Measurements from ENCODE around the gene PIP5K1B.
A peak's percentile ranks its signal among the peaks of the same experiment; 100 is the strongest.

Gene PIP5K1B

DNA sequence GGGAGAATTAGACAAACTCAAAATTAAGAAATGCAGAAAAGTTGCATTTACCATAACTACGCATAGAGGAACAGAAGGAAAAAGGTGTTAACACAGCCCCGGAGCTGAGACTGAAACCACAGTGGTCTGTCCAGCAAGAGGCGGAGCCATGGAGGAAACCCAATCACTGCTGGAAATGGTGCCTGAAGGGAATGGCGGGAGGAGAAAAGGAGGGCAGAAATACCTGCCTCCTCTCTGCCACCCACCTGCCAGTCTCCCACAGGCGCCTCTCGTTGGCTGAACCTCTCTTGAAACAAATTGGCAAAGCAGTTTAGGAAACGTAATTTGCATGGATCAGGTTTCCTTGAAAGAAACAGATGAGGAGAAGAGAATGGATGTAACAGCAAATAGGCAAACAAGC is 318.6 kb downstream of the PIP5K1B start:
- DNase-seq (ENCODE audit: low read depth in 1 of 2, low spot score in 1 of 2), result peak; percentile 37 to 84
- in situ Hi-C loops (cut with HindIII; ENCODE audit: low pct_unique_long_range_greater_than_20kb, low sequenced_read_pairs), result no loop called here
- no peak for TF ChIP-seq JUND (IDR thresholded peaks at IDR 0.05; ENCODE audit: low read depth)

DNA sequence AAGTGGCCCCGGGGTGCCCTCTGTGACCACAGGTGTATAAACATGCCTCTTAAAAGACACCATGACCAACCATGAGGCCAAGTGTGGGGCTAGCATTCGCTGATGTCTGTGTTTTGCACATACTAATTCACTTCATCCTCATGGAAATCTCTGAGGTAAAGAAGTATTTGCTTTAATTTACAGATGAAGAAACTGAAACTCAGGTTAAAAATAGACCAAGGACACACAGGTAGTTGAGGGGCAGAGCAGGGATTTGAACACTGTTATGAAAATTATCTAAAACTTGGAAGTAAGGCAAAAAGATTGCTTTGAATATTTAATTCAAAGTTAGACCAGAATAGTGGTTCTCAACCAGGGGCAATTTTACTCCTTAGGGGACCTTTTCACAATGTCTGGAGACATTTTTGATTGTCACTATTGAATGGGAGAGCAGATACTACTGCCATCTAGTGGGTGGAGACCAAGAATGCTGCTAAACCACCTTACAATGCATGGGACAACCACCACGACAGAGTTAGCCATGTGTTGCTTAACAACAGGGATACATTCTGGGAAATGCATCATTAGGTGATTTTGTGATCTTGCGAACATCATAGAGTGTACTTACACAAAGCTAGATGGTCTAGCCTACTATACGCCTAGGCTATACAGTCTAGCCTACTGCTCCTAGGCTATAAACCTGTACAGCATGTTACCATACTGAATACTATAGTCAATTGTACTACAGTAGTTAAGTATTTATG is 322.5 kb downstream of the PIP5K1B start:
- no peak for TF ChIP-seq JUND (IDR thresholded peaks at IDR 0.05; ENCODE audit: low read depth)
- in situ Hi-C loops (cut with HindIII; ENCODE audit: low pct_unique_long_range_greater_than_20kb, low sequenced_read_pairs), result no loop called here
- peak; percentile 31 to 68 for DNase-seq (ENCODE audit: low read depth in 1 of 2, low spot score in 1 of 2)

GRCh38 chr9:69028754-69029153 is 323.7 kb downstream of the PIP5K1B start:
- DNase-seq (ENCODE audit: low read depth in 1 of 2, low spot score in 1 of 2), result no peak
- TF ChIP-seq JUND (IDR thresholded peaks at IDR 0.05; ENCODE audit: low read depth), result no peak
- in situ Hi-C loops (cut with HindIII; ENCODE audit: low pct_unique_long_range_greater_than_20kb, low sequenced_read_pairs), result no loop called here

GRCh38 chr9:69029535-69029934 is 324.5 kb downstream of the PIP5K1B start:
- in situ Hi-C loops (cut with HindIII; ENCODE audit: low pct_unique_long_range_greater_than_20kb, low sequenced_read_pairs), result no loop called here
- no peak for TF ChIP-seq JUND (IDR thresholded peaks at IDR 0.05; ENCODE audit: low read depth)
- no peak for DNase-seq (ENCODE audit: low read depth in 1 of 2, low spot score in 1 of 2)

DNA sequence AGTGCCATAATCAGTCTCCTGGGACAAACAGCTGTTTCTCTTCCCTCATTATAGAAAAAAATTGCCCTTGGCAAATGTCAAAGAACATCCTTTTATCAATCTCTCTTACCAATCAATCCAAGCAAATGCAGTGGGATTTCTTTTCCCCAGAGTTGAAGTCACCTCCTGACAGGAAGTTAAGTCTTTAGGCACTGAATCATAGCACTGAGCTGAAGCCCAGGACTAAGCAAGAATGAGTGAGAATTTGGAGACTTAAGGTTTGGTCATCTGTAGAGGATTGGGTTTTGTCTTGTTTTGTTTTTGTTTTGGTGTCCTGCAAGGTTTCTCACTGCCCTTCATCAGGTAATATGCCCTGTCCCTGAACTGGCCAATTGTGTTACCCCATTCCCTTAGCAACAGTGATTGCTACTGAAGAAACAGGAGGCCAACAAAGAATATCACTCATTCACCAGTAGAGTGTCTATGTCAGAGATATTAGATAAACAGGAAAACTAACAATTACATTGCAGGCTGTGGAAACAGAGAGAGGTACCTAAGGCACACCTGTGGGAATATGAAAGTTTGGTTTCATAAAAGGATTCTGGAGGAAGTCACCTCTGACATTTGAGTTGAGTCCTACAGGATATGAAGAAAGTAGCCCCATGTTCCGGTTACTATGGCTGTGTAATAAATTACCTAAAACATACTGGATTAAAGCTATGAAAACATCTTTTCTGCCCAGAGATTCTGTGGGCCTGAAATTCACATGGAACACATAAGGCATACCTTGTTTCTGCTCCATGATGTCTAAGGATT is 326.0 kb downstream of the PIP5K1B start:
- no peak for TF ChIP-seq JUND (IDR thresholded peaks at IDR 0.05; ENCODE audit: low read depth)
- DNase-seq (ENCODE audit: low read depth in 1 of 2, low spot score in 1 of 2), result no peak
- in situ Hi-C loops (cut with HindIII; ENCODE audit: low pct_unique_long_range_greater_than_20kb, low sequenced_read_pairs), result no loop called here

- peak in 1 of 2 experiments; percentile 16 for DNase-seq (ENCODE audit: low read depth in 1 of 2, low spot score in 1 of 2)
- in situ Hi-C loops (cut with HindIII; ENCODE audit: low pct_unique_long_range_greater_than_20kb, low sequenced_read_pairs), result no loop called here
- no peak for TF ChIP-seq JUND (IDR thresholded peaks at IDR 0.05; ENCODE audit: low read depth)
Observed at GRCh38 chr9:69034071-69034470, 329.0 kb downstream of the PIP5K1B start.

- in situ Hi-C loops (cut with HindIII; ENCODE audit: low pct_unique_long_range_greater_than_20kb, low sequenced_read_pairs), result no loop called here
- DNase-seq (ENCODE audit: low read depth in 1 of 2, low spot score in 1 of 2), result peak; percentile 64 to 78
- no peak for TF ChIP-seq JUND (IDR thresholded peaks at IDR 0.05; ENCODE audit: low read depth)
Observed at GRCh38 chr9:69035438-69036308, 330.6 kb downstream of the PIP5K1B start, which contains the start of gene FXN. FXN (plus strand) TSS chr9:69035752; CDS start chr9:69035783, 31 bp downstream.

DNA sequence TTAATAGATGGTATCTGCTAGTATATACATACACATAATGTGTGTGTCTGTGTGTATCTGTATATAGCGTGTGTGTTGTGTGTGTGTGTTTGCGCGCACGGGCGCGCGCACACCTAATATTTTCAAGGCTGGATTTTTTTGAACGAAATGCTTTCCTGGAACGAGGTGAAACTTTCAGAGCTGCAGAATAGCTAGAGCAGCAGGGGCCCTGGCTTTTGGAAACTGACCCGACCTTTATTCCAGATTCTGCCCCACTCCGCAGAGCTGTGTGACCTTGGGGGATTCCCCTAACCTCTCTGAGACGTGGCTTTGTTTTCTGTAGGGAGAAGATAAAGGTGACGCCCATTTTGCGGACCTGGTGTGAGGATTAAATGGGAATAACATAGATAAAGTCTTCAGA is 331.3 kb downstream of the PIP5K1B start:
- TF ChIP-seq JUND (IDR thresholded peaks at IDR 0.05; ENCODE audit: low read depth), result no peak
- no peak for DNase-seq (ENCODE audit: low read depth in 1 of 2, low spot score in 1 of 2)
- in situ Hi-C loops (cut with HindIII; ENCODE audit: low pct_unique_long_range_greater_than_20kb, low sequenced_read_pairs), result no loop called here

DNA sequence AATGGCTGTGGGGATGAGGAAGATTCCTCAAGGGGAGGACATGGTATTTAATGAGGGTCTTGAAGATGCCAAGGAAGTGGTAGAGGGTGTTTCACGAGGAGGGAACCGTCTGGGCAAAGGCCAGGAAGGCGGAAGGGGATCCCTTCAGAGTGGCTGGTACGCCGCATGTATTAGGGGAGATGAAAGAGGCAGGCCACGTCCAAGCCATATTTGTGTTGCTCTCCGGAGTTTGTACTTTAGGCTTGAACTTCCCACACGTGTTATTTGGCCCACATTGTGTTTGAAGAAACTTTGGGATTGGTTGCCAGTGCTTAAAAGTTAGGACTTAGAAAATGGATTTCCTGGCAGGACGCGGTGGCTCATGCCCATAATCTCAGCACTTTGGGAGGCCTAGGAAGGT is 331.8 kb downstream of the PIP5K1B start:
- in situ Hi-C loops (cut with HindIII; ENCODE audit: low pct_unique_long_range_greater_than_20kb, low sequenced_read_pairs), result no loop called here
- no peak for TF ChIP-seq JUND (IDR thresholded peaks at IDR 0.05; ENCODE audit: low read depth)
- no peak for DNase-seq (ENCODE audit: low read depth in 1 of 2, low spot score in 1 of 2)

GRCh38 chr9:69040646-69041045 is 335.6 kb downstream of the PIP5K1B start:
- TF ChIP-seq JUND (IDR thresholded peaks at IDR 0.05; ENCODE audit: low read depth), result no peak
- no peak for DNase-seq (ENCODE audit: low read depth in 1 of 2, low spot score in 1 of 2)
- in situ Hi-C loops (cut with HindIII; ENCODE audit: low pct_unique_long_range_greater_than_20kb, low sequenced_read_pairs), result no loop called here

DNA sequence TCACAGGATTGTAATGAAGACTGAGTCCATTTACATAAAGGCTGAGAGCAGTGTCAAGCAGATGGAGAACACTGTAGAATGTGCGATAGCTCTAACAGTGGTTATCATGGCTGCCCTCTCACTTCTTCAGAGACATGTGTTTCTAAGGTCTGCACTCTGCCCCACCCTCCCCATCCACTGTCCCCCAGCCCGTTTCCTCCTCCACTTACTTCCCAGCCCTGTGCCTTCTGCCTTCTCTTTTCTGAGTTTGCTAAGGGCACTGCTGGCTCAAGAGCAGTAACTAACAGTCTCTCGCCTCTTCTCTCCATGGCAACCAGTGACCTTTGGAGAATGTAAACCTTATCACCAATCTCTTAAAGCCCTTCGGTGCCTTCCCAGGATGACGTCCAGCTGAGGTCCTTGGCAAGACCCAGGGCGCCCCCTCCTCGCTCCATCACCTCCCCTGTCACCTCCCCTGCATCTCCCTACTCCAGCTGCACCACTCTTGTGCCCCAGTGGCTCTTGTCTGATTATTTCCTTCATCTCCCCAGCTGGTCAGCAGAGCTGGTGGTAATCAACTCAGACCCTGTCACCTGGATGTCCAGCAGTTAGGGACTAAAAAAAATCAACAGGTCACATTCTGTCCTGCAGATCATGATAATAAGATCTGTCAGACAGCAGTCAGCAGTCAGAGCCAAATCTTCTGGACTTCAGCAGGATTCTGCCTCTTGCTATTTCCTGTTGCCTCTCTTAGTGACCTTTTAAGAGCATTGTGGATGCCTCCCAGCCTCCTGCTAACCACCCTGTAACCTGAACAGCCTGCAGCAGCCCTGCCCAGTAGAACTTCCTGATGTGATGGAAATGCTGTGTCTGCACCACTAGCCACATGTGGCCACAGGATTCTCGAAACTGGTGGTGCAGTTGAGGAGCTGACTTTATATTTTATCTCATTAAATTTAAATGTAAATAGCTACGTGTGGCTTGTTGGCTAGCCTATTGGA is 339.5 kb downstream of the PIP5K1B start:
- DNase-seq (ENCODE audit: low read depth in 1 of 2, low spot score in 1 of 2), result no peak
- in situ Hi-C loops (cut with HindIII; ENCODE audit: low pct_unique_long_range_greater_than_20kb, low sequenced_read_pairs), result no loop called here
- TF ChIP-seq JUND (IDR thresholded peaks at IDR 0.05; ENCODE audit: low read depth), result no peak

Data from T47D (cell line).